Body of pancreas (tissue), 4 donors: ENCODE results near the gene CLASP1.

Experiments used
- CTCF ChIP-seq, 7 experiments: fragments of 450-650 bp in 4 of 7; fragments of 200-600 bp in 3 of 7; sonication (generic) in 3 of 7; IDR thresholded peaks; one replicate each; pipeline ENCODE4 v1.5.1; 2016 to 2019; ENCODE audit warnings: antibody characterized with exemption in 7 of 7
- POLR2A ChIP-seq, 3 donors: fragments of 450-650 bp; IDR thresholded peaks; one replicate each; pipeline ENCODE4 v1.6.1; 2016; ENCODE audit warnings: antibody characterized with exemption in 3 of 3, mild to moderate bottlenecking in 2 of 3

- TF ChIP-seq CTCF (IDR thresholded peaks at IDR 0.05) (no peak), POLR2A (IDR thresholded peaks at IDR 0.05) (no peak)
These were observed 15.8 kb downstream of the CLASP1 start for GRCh38 chr2:121633463-121633862.
